C4-2B (cell line): ENCODE results near the gene EEIG1.

Source experiments
- ZFX ChIP-seq: fragments of 450-650 bp; IDR thresholded peaks from 2 replicates; pipeline ENCODE4 v1.6.1; 2017
- TF ChIP-seq, protein P1 (sequence below): fragments of 450-650 bp; conservative IDR thresholded peaks from 2 replicates; pipeline ENCODE4 v1.5.1; 2017; ENCODE audit warnings: mild to moderate bottlenecking

DNA sequence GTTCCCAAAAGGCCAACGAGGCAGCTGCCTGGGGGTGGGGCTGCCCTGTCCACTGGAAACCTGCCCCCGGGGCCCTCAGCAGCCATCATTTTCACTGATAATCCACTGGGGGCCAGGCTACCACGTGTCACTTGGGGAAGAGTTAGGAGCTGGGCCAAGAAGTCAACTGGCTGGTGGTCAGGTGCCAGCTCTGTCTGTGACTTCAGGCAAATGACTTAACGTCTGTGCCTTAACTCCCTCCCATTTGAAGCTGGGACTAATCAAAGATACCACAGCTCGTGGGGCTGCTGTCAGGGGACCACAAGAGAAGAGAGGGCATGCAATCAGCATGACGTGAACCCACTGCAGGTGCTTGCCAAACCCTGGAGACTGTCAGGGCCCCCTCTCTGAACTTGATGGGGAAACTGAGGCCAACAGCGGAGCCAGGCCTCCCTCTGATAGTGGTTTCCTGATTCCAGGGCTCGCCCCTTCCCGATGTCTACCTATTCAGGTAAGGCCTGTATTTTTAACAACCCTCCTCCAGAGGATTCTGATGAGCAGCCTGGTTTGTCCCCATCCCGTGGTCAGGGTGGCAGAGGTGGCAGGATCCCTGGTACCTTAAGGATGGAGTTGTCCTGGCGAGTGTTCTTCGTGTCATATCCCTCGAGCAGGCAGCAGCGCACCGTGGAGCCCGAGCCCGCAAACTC, 30.8 kb downstream of the EEIG1 start:
- TF ChIP-seq, protein P1, sequence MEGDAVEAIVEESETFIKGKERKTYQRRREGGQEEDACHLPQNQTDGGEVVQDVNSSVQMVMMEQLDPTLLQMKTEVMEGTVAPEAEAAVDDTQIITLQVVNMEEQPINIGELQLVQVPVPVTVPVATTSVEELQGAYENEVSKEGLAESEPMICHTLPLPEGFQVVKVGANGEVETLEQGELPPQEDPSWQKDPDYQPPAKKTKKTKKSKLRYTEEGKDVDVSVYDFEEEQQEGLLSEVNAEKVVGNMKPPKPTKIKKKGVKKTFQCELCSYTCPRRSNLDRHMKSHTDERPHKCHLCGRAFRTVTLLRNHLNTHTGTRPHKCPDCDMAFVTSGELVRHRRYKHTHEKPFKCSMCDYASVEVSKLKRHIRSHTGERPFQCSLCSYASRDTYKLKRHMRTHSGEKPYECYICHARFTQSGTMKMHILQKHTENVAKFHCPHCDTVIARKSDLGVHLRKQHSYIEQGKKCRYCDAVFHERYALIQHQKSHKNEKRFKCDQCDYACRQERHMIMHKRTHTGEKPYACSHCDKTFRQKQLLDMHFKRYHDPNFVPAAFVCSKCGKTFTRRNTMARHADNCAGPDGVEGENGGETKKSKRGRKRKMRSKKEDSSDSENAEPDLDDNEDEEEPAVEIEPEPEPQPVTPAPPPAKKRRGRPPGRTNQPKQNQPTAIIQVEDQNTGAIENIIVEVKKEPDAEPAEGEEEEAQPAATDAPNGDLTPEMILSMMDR, result no peak
- no peak for TF ChIP-seq ZFX
